Non-pigmented ciliary epithelial cell (primary cell): ENCODE results near the gene STAT2.
"Not testable (repeated sequence)": the region's sequence is repeated elsewhere in the genome, so short reads cannot be mapped to it uniquely, and the experiment has no call there.

ENCODE experiments used
- DNase-seq: peaks from one replicate; pipeline ENCODE4 v3.0.0-alpha.2; 2010; ENCODE audit warnings: low read depth

STAT2 gene

GRCh38 chr12:56359851-56360767, at the start of gene STAT2:
STAT2 (minus strand) TSS chr12:56360107; CDS start chr12:56356571, 3,536 bp downstream.
- peak; percentile 100 for DNase-seq

GRCh38 chr12:56408799-56409417, 49.0 kb upstream of the STAT2 start:
- DNase-seq = no peak

- not testable (repeated sequence) for DNase-seq
Measured at GRCh38 chr12:56404227-56404626, 44.3 kb upstream of the STAT2 start.

- not testable (repeated sequence) for DNase-seq
Measured at GRCh38 chr12:56401612-56402011, 41.7 kb upstream of the STAT2 start.

GRCh38 chr12:56401125-56401524, 41.2 kb upstream of the STAT2 start:
- DNase-seq = not testable (repeated sequence)

- not testable (repeated sequence) for DNase-seq
Measured at GRCh38 chr12:56399466-56399865, 39.6 kb upstream of the STAT2 start.

- DNase-seq = no peak
Measured at GRCh38 chr12:56398324-56398723, 38.4 kb upstream of the STAT2 start.

GRCh38 chr12:56392331-56392730, 32.4 kb upstream of the STAT2 start:
- no peak for DNase-seq

- DNase-seq = no peak
Measured at GRCh38 chr12:56391721-56392120, 31.8 kb upstream of the STAT2 start.

GRCh38 chr12:56389412-56389811, 29.5 kb upstream of the STAT2 start:
- DNase-seq = no peak

GRCh38 chr12:56387152-56387736, 27.3 kb upstream of the STAT2 start:
- DNase-seq = no peak

- DNase-seq = no peak
Measured at GRCh38 chr12:56385873-56386272, 26.0 kb upstream of the STAT2 start.

- no peak for DNase-seq
Measured at GRCh38 chr12:56382611-56383010, 22.7 kb upstream of the STAT2 start.

- no peak for DNase-seq
Measured at GRCh38 chr12:56377989-56378316, 18.0 kb upstream of the STAT2 start.

- DNase-seq = no peak
Measured at GRCh38 chr12:56377310-56377988, 17.5 kb upstream of the STAT2 start.

GRCh38 chr12:56375598-56376434, 15.9 kb upstream of the STAT2 start:
- no peak for DNase-seq

- no peak for DNase-seq
Measured at GRCh38 chr12:56374726-56375597, 15.1 kb upstream of the STAT2 start.

- DNase-seq = no peak
Measured at GRCh38 chr12:56373515-56373914, 13.6 kb upstream of the STAT2 start.

GRCh38 chr12:56366948-56367347, 7.0 kb upstream of the STAT2 start:
- DNase-seq = no peak
